Measurements from ENCODE around the gene ZNF165. TPM values are rescaled to one million over a fixed set of nuclear protein-coding genes. Genes with fewer than 3 reads are reported as not detected.
"Not testable (repeated sequence)": the region's sequence is repeated elsewhere in the genome, so short reads cannot be mapped to it uniquely, and the experiment has no call there.

Gene ZNF165
- polyA plus RNA-seq, 4 donors, result 3.9 to 4.7 (median 4.4) TPM

- no peak for DNase-seq (ENCODE audit: low read depth in 4 of 4, low spot score in 3 of 4)
Measured at GRCh38 chr6:28118217-28118616, 37.8 kb downstream of the ZNF165 start.

- DNase-seq (ENCODE audit: low read depth in 4 of 4, low spot score in 3 of 4), result no peak
Measured at GRCh38 chr6:28121876-28122275, 41.5 kb downstream of the ZNF165 start.

- not testable (repeated sequence) for DNase-seq (ENCODE audit: low read depth in 4 of 4, low spot score in 3 of 4)
Measured at GRCh38 chr6:28122283-28122682, 41.9 kb downstream of the ZNF165 start.

- peak in 1 of 4 donors; percentile 68 for DNase-seq (ENCODE audit: low read depth in 4 of 4, low spot score in 3 of 4)
Measured at GRCh38 chr6:28124350-28124970, 44.1 kb downstream of the ZNF165 start, which contains the start of gene ZSCAN16. Gene ZSCAN16 (plus strand): TSS chr6:28124609. CDS start chr6:28125444, 835 bp downstream.

- DNase-seq (ENCODE audit: low read depth in 4 of 4, low spot score in 3 of 4), result no peak
Measured at GRCh38 chr6:28124971-28125353, 44.6 kb downstream of the ZNF165 start.

- DNase-seq (ENCODE audit: low read depth in 4 of 4, low spot score in 3 of 4), result no peak
Measured at GRCh38 chr6:28125401-28125800, 45.0 kb downstream of the ZNF165 start.

GRCh38 chr6:28134015-28134414 is 53.6 kb downstream of the ZNF165 start:
- DNase-seq (ENCODE audit: low read depth in 4 of 4, low spot score in 3 of 4), result no peak

- no peak for DNase-seq (ENCODE audit: low read depth in 4 of 4, low spot score in 3 of 4)
Measured at GRCh38 chr6:28134716-28135115, 54.3 kb downstream of the ZNF165 start.

- no peak for DNase-seq (ENCODE audit: low read depth in 4 of 4, low spot score in 3 of 4)
Measured at GRCh38 chr6:28135393-28135792, 55.0 kb downstream of the ZNF165 start.

GRCh38 chr6:28136585-28137504 is 56.5 kb downstream of the ZNF165 start:
- peak; percentile 80 to 87 (median 82) for DNase-seq (ENCODE audit: low read depth in 4 of 4, low spot score in 3 of 4)

GRCh38 chr6:28137505-28137981 is 57.2 kb downstream of the ZNF165 start:
- no peak for DNase-seq (ENCODE audit: low read depth in 4 of 4, low spot score in 3 of 4)

Other genes starting within 250 kb of the ZNF165 start
- not detected for gene OR2B2, start 168.2 kb upstream of the ZNF165 start, polyA plus RNA-seq (ENCODE audit: insufficient read length in 4 of 4)
- gene OR2B6, start 123.3 kb upstream of the ZNF165 start, polyA plus RNA-seq (ENCODE audit: insufficient read length in 4 of 4), result under 1 TPM in 2 of 4 donors, not detected in 2; 0.08 to 0.17 TPM
- 10 to 100 TPM in 3 of 4 donors, 1 to 10 TPM in 1; 9.0 to 13.5 (median 12.6) TPM for gene ZSCAN16, start 44.0 kb downstream of the ZNF165 start, polyA plus RNA-seq (ENCODE audit: insufficient read length in 4 of 4)
- 10 to 100 TPM; 36.4 to 46.0 (median 42.0) TPM for gene ZKSCAN8, start 61.3 kb downstream of the ZNF165 start, polyA plus RNA-seq (ENCODE audit: insufficient read length in 4 of 4)
- 10 to 100 TPM; 24.6 to 31.6 (median 30.5) TPM for gene ZSCAN9, start 144.7 kb downstream of the ZNF165 start, polyA plus RNA-seq (ENCODE audit: insufficient read length in 4 of 4)
- gene ZKSCAN4, start 171.7 kb downstream of the ZNF165 start, polyA plus RNA-seq (ENCODE audit: insufficient read length in 4 of 4), result 10 to 100 TPM; 11.2 to 12.9 (median 12.1) TPM
- 1 to 10 TPM; 2.1 to 2.5 (median 2.3) TPM for gene NKAPL, start 178.7 kb downstream of the ZNF165 start, polyA plus RNA-seq (ENCODE audit: insufficient read length in 4 of 4)
- 10 to 100 TPM; 31.4 to 41.5 (median 36.9) TPM for gene ZSCAN26, start 186.6 kb downstream of the ZNF165 start, polyA plus RNA-seq (ENCODE audit: insufficient read length in 4 of 4)
- gene PGBD1, start 201.0 kb downstream of the ZNF165 start, polyA plus RNA-seq (ENCODE audit: insufficient read length in 4 of 4), result 10 to 100 TPM in 2 of 4 donors, 1 to 10 TPM in 2; 9.4 to 11.8 (median 9.9) TPM

Data from right renal pelvis (tissue), 4 donors.